Activated T-cell treated with anti-CD3 and anti-CD28 coated beads for 48 hours (primary cell): Measurements from ENCODE around the gene STK24.

ENCODE experiments used
- DNase-seq: peaks from one replicate; pipeline ENCODE4 v3.0.0-alpha.2; 2020; ENCODE audit warnings: low read depth

The STK24 gene

DNA sequence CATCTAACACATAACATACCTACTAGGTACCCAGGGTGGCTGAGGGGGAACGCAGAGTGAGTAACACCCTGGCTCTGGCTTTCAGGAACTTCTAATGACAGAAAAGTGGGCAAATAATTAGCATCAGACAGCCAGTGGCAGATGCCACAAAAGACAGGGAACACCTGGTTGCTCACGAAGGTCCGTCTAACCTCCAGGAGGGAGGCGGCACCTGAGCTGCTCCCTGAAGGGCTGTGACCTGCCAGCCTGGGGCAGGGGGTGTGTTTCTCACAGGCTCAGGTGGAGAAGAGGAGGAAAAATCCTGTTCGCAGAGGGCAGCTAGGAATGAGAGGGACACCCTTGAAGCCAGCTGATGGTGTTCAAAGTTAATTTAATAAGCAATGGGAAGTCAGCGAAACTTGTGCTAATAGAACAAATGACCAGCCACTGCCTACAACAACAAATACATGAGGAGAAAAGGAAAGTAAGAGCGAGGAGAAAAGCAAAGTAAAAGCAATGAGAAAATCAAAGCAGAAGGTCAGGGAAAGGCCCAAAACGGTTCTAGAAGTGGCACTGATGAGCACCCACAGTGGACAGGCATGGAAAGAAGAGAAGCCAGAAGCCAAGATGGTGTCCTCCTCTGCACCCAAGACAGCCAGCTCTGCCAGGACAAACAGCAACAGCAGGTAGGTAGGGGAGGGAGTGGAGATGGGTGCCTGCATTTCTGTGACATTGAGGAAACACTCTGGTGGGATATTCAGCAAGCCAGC is 87.3 kb downstream of the STK24 start:
- DNase-seq, result no peak

DNA sequence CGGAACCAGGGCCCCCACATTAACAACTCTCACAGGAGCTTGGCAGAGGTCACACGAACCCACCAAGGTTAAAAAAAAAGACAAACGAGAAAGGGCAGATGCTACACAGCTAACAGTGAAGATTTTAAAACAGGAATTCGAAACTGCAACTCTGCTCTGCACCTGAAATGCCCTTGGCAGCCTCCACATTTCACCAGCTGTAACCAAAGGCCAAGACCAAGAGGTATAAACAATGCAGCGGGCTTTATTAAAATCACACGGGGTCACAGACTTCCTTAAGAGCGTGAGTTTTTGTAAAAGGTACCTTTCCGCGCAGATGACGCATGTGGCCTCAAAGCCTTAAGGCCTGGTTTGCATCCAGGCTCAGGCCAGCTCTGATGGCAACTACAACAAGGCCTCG is 88.2 kb downstream of the STK24 start:
- no peak for DNase-seq

DNA sequence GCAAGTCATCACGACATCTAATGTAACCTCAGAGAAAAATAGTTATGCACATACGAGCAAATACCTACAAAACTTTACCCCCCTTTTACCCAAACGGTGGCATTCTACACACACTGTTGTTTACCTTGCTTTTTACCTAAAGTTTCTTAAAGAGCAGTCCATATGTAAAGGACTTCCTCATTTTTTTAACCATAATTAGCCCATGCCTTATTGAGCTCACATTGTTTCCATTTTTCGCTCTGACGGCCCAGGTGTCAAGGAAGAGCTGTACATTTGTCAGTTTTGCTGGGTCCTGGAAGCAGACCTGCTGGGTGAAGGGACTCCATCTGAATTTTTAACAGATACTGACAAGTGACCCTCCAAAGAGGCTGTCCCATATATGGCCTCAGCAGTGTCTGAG is 89.4 kb downstream of the STK24 start:
- no peak for DNase-seq

GRCh38 chr13:98487016-98487415 is 89.9 kb downstream of the STK24 start:
- no peak for DNase-seq

DNA sequence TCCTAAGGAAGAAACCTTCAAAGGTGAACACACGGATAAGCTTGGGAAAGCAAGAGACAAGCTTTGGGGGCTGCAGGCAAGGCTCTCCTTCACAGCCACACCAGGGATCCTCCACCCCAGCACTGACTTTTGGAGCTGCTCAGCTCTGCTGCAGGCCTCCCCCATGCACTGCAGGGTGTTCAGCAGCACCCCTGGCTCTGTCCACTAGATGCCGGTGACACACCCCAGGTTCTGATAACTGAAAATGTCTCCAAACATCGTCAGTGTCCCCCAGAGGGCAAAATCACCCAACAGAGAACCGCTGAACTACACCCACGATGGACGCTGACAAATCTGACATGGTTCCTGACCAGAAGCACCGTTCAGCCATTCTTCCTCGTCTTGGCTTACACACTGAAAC is 90.5 kb downstream of the STK24 start:
- DNase-seq, result no peak

GRCh38 chr13:98485561-98485960 is 91.3 kb downstream of the STK24 start:
- no peak for DNase-seq

- peak; percentile 65 for DNase-seq
Observed at GRCh38 chr13:98484289-98485219, 92.4 kb downstream of the STK24 start.

- DNase-seq, result no peak
Observed at GRCh38 chr13:98483601-98484288, 93.2 kb downstream of the STK24 start.

DNA sequence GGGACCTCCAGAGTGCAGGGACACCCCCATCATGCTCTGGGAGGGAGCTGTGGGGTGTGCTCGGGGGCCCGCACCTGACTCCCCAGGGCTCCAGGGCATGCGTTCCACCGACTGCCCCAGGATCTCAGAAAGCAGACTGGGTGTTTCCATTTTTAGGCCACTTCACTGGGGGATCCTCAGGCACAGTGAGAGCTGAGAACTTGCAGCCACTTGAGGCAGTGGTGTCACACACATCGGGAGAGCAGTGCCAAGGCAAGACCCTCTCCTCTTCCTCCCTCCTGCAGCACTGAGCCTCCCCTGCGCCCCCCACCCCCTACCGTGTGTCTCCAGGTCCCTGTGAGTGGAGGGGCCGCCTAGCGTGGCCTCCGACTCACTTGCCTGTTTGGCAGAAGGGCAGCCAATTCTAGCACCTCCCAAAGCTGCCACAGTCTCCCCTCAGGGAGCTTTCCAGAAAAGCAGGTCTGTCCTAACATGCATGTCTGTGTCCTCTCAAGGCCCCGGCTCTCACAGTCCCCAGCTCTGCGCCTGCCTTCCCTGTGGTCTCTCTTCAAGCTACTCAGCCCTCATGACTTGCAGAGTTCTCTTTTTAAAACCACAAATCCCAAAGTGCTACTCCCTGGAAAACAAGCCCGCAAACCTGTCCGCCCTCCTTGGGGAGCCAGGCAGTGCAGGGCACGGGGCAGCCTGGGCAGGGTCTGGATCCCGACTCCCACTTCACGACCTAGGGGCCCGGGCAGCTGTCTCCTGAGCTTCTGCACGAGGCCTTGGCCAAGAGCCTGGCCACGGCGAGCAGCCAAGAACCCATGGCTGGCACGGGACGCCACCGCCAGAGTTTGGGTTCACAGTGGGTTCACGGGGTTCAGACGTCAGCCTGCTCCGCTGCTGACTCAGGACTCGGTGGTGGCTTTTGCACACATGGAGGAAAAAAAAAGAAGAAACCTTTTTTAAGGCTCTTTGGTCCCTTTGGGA is 94.1 kb downstream of the STK24 start:
- DNase-seq, result no peak

GRCh38 chr13:98480915-98481877 is 95.7 kb downstream of the STK24 start:
- DNase-seq, result peak; percentile 46

DNA sequence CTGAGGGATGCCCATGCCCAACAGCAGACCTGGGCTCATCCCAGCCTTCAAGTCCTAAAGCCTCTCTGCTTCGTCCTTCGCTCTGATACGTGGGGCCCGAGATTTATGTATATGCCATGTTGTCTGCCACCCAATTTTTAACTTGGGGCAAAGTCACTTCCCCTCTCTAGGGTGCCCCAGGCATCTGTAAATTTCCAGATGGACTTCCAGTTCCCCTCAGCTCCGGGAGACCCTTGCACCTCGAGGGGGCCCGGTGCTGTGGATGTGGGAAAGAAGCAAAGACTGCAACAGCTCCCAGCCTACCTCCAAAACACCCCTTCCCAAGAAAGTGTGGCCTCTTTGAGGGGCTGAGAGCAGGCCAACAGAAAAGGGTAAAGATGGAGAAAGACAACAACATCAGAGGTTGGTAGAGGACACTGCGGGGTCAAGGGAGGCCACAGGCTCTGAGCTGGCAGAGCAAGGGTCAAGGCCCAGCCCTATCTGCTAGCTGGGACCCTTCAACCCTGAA is 97.4 kb downstream of the STK24 start:
- DNase-seq, result no peak

DNA sequence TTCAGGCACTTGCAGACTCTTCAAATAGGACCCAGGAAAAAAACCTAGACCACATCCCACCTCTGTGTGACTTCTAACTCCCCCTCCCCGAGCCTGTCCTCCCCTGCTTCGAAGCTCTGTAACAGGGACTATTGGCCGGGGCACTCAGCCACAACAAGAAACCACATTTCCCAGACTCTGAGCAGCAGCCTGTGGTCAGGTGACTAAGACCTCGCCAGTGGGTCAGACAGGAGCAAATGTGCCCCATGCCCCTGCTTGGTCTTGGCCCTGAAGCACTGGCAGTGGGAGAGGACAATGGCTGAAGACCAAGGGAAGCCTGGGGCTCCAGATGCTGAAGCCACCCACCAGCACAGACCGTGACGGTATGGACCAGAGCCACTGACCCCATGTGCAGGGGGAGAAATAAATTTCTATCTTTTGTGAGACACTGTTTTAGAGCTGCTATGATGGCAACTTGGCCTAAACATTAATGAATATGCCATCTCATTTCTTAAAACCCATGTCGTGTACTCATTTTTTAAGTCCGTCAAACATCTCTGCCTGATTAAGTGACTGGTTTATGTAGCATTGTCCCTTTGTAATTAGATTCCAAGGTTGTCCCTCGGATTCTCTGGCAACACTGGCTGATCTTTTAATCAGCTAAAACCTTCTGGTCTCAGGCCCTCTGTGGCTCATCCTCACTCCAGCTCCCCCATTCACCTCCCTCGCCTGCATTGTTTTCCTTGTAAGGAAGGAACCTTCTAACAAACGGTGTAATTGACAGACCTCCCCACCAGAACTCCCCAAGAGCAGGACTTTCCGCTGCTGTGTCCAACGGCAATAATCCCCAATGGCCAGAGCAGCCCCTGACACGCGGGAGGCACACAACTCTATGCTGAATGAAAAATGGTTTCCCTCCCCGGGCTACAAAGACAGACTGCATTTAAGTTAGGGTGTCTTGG is 98.4 kb downstream of the STK24 start:
- DNase-seq, result peak; percentile 25

DNA sequence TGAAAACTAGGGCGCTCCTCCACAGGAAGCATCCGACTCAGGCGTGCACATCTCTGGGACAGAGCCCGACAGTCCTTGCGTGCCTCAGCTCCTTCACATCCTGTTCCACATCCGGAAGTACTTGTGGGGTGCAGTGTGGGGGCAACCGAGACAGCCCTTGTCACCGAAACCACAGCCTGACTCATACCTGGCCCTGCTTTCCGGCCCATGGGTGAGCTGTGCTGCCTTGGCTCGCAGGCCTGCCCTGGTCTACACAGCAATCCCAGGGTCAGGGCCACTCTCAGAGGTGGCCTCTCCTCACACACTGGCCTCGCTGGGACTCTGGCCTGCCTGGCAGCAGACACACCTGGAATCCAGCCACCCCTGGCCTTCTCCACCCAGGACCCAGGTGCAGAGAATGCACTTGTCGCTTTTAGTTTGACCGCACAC is 100.4 kb downstream of the STK24 start:
- DNase-seq, result peak; percentile 81

GRCh38 chr13:98476106-98476505 is 100.8 kb downstream of the STK24 start:
- DNase-seq, result peak; percentile 44

DNA sequence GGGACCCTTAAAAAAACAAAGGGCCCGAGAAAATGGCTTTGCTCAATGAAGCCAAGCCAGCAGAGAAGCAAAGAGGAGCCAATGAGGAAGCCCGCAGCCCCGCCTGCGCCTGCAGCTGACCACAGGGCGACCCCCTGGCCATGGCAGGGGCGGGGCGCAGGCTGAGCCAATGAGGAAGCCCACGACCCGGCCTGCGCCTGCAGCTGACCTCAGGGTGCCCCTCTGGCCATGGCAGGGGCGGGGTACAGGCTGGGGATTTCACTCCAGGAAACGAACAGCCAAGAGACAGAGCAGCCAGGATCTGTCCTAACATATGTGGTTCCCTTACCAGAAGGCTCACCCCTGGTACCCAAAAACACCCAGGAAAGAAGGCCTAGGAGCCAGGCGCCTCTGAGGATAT is 101.4 kb downstream of the STK24 start:
- DNase-seq, result no peak

DNA sequence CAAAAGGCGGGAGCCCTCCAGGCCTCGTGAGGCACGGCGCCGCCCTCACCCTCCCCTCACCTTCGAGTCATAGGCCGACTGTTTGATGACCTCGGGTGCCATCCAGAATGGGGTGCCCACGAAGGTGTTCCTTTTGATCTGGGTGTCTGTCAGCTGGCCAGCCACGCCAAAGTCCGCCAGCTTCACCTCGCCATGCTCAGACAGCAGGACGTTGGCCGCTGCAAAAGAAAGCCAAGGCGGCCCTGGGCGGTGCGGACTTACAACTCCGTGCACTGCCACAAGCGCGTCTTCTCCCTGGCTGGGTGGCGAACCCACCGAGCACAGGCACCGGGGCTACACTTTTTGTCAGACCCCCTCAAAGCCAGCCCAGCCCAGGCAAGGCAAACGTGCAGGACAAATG is 102.1 kb downstream of the STK24 start:
- no peak for DNase-seq

DNA sequence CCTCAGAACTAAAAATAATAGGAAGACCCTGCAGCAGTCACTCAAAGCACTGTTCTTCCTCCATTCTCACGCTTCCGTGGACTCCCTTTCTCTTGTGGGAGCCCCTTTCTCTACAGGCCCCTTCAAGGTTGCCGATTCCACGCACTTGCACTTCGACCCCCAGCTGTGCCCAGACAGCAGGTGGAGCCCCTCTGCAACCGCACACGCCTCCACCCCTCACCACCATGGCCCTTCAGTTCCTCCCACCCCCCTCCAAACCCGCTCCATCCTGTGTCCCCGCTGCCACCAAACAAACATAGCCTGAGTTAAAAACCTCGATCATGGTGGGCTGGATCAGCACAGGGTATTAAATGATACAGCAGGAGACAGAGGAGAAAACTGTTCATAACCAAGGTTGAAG is 102.6 kb downstream of the STK24 start:
- DNase-seq, result no peak

- DNase-seq, result no peak
Observed at GRCh38 chr13:98473788-98474144, 103.1 kb downstream of the STK24 start.
